GM12864 (cell line): ENCODE data around the gene TMEM53.

Experiments
- DNase-seq: peaks from one replicate; pipeline ENCODE4 v3.0.0-alpha.2; 2011; ENCODE audit warnings: low read depth
- H3K4me3 ChIP-seq: 2 replicates; pipeline ENCODE4 v1.5.1; 2011; ENCODE audit warnings: mild to moderate bottlenecking, low read depth, low read length, control low read depth
- CTCF ChIP-seq: IDR thresholded peaks from 2 replicates; pipeline ENCODE4 v1.5.1; 2011; ENCODE audit warnings: low read depth, mild to moderate bottlenecking, moderate library complexity, low read length, control low read depth, inconsistent platforms; ENCODE audit errors: missing control alignments

The TMEM53 gene

GRCh38 chr1:44648529-44649250 lies 25.6 kb downstream of the TMEM53 start:
- H3K4me3 ChIP-seq, result no peak overlapping the region
- DNase-seq, result no peak
- TF ChIP-seq CTCF, result no peak

- no peak for DNase-seq
- H3K4me3 ChIP-seq, result no peak overlapping the region
- no peak for TF ChIP-seq CTCF
Observed at GRCh38 chr1:44647896-44648295, 26.4 kb downstream of the TMEM53 start.

GRCh38 chr1:44646261-44647110 lies 27.8 kb downstream of the TMEM53 start:
- H3K4me3 ChIP-seq, result no peak overlapping the region
- no peak for DNase-seq
- TF ChIP-seq CTCF, result no peak

- no peak for DNase-seq
Observed at GRCh38 chr1:44645476-44646244, 28.6 kb downstream of the TMEM53 start.

GRCh38 chr1:44644806-44645205 lies 29.5 kb downstream of the TMEM53 start:
- no peak for TF ChIP-seq CTCF
- H3K4me3 ChIP-seq, result no peak overlapping the region
- DNase-seq, result no peak

More at GRCh38 chr1:44645476-44646244, 28.6 kb downstream of the TMEM53 start:
- TF ChIP-seq CTCF, result no peak
- H3K4me3 ChIP-seq, result no peak overlapping the region

- DNase-seq, result no peak
- H3K4me3 ChIP-seq, result no peak overlapping the region
- TF ChIP-seq CTCF, result no peak
Observed at GRCh38 chr1:44643721-44644334, 30.5 kb downstream of the TMEM53 start.
